GM19240 (cell line): Measurements from ENCODE around the gene TRIM42.

Experiments
- DNase-seq: peaks from one replicate; pipeline ENCODE4 v3.0.0; 2011; ENCODE audit warnings: low spot score; ENCODE audit not compliant: insufficient read length

Gene TRIM42

GRCh38 chr3:140710711-140711389 is 33.0 kb downstream of the TRIM42 start:
- DNase-seq, result no peak

- no peak for DNase-seq
Measured at GRCh38 chr3:140711390-140712035, 33.6 kb downstream of the TRIM42 start.

GRCh38 chr3:140712301-140712700 is 34.4 kb downstream of the TRIM42 start:
- DNase-seq, result no peak

GRCh38 chr3:140715035-140715434 is 37.2 kb downstream of the TRIM42 start:
- no peak for DNase-seq

GRCh38 chr3:140717921-140718320 is 40.1 kb downstream of the TRIM42 start:
- no peak for DNase-seq

GRCh38 chr3:140719841-140720614 is 42.2 kb downstream of the TRIM42 start:
- DNase-seq, result no peak

GRCh38 chr3:140723576-140723975 is 45.7 kb downstream of the TRIM42 start:
- DNase-seq, result no peak

- DNase-seq, result no peak
Measured at GRCh38 chr3:140724856-140725812, 47.3 kb downstream of the TRIM42 start.

- DNase-seq, result no peak
Measured at GRCh38 chr3:140726066-140726465, 48.2 kb downstream of the TRIM42 start.

- no peak for DNase-seq
Measured at GRCh38 chr3:140727886-140728285, 50.0 kb downstream of the TRIM42 start.

GRCh38 chr3:140731440-140732119 is 53.7 kb downstream of the TRIM42 start:
- peak; percentile 37 for DNase-seq

- DNase-seq, result no peak
Measured at GRCh38 chr3:140733623-140734022, 55.8 kb downstream of the TRIM42 start.

GRCh38 chr3:140736863-140737460 is 59.1 kb downstream of the TRIM42 start:
- no peak for DNase-seq

- no peak for DNase-seq
Measured at GRCh38 chr3:140742116-140742515, 64.3 kb downstream of the TRIM42 start.

GRCh38 chr3:140748171-140748570 is 70.3 kb downstream of the TRIM42 start:
- no peak for DNase-seq

GRCh38 chr3:140748903-140749302 is 71.0 kb downstream of the TRIM42 start:
- no peak for DNase-seq
